Measurements from ENCODE around the gene NAALADL1. TPM values are rescaled to one million over a fixed set of nuclear protein-coding genes. Genes with fewer than 3 reads are reported as not detected.

NAALADL1 gene
- total RNA-seq, 1 donor from 2014 or later, result 8.4 TPM

DNA sequence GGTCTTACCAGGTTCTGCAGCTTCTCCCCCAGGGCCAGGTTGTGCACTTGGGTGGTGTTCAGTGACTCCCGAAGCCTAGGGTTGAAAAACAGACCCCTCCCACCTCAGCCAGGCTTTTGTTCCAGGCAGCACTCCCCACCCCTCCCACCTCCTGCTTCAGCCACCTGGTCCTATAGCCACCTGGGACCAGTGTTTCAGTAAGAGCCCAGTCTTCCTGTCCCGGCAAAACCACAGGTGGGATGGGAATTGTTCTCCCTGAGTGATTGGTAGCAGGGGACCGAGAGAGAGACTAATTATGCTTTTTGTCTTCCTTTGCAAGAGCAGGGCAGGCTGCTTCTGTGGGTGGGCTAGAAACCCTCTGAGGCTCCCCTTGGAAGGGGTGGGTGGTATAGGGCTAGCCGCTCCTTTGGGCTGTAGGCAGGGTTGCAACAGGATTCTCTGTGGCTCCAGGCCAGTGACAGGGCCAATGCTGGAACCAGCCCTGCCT lies 8.5 kb upstream of the NAALADL1 start:
- Histone ChIP-seq H3K36me3 (ENCODE audit: control insufficient read depth in 3 of 3, insufficient read depth in 3 of 3, low read length in 3 of 3) (no peaks in the 10 kb centered on the region), H3K4me1 (ENCODE audit: control insufficient read depth in 3 of 3, insufficient read depth in 3 of 3, low read length in 3 of 3) (no peaks in the 10 kb centered on the region), H3K4me3 (ENCODE audit: low read length in 3 of 3) (no peak overlapping the region), H3K9me3 (ENCODE audit: control insufficient read depth in 3 of 3, low read length in 3 of 3) (no peaks in the 10 kb centered on the region), H3K27me3 (ENCODE audit: control insufficient read depth in 3 of 3, insufficient read depth in 3 of 3, low read length in 3 of 3) (no peaks in the 10 kb centered on the region), H3K27ac (ENCODE audit: low read depth, low read length) (no peak overlapping the region), H3K9ac (ENCODE audit: low read depth in 1 of 3, low read length in 3 of 3) (no peak overlapping the region)

DNA sequence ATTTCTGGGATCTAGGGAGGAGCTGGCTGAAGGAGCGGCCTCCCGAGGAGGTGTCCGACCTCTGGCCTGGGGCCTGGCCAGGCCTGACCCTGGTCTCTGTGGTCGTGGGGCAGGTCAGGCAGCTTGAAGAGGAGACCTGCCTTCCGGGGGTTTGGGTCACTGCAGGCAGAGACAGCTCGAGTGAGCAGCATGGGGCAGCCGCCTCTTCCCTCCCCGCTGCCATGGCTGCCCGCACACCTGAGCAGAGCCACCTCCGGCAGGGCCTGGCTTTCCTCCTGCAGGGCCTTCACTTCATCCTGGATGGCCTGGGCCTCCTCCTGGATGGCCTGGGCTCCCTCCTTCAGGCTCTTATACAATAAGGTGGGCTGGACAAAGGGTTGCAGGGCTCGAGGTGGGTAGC lies 8.0 kb upstream of the NAALADL1 start:
- no peak overlapping the region for H3K9ac ChIP-seq (ENCODE audit: low read depth in 1 of 3, low read length in 3 of 3)
- no peak overlapping the region for H3K27ac ChIP-seq (ENCODE audit: low read depth, low read length)
- no peaks in the 10 kb centered on the region for H3K36me3 ChIP-seq (ENCODE audit: control insufficient read depth in 3 of 3, insufficient read depth in 3 of 3, low read length in 3 of 3)

DNA sequence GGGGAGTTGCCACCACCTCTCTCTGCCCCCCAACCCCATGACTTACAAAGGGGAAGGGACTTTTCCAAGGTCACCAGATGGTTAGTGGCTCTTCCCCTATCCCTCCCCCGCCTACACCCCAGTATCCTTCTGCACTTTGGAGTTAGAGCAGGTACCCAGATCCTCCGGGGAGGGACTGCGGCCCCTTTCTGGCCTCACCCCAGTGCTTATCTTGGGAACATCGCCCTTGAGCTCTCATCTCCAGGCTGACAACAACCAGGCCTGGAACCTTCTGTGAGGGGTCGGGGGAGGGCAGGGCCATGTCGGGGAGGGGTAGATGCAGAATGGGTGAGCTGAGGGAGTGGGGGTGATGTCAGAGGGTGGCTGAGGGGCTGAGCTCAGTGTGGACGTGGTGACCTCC lies 7.5 kb upstream of the NAALADL1 start:
- no peak overlapping the region for H3K4me3 ChIP-seq (ENCODE audit: low read length in 3 of 3)

More for the DNA sequence above, 8.0 kb upstream of the NAALADL1 start:
- Histone ChIP-seq H3K4me3 (ENCODE audit: low read length in 3 of 3) (no peak overlapping the region), H3K4me1 (ENCODE audit: control insufficient read depth in 3 of 3, insufficient read depth in 3 of 3, low read length in 3 of 3) (no peaks in the 10 kb centered on the region), H3K9me3 (ENCODE audit: control insufficient read depth in 3 of 3, low read length in 3 of 3) (no peaks in the 10 kb centered on the region), H3K27me3 (ENCODE audit: control insufficient read depth in 3 of 3, insufficient read depth in 3 of 3, low read length in 3 of 3) (no peaks in the 10 kb centered on the region)

DNA sequence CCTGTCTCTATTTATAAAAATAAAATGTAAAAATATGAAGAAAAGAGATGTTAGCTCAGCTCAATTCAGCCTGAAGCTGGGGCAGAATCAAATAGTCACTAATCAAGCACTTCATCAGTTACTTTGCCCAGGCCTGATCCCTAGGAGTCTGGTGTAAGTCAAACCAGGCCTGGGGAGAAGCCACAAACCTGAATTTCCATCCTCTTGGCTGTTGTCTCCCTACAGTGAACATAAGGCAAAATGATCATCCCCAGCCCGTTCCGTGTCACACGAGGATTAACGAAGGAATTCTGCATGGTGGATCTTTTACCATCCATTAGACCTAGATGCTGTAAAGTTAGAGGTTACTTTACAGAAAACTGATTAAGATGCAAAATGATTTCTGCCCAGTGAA lies 6.5 kb upstream of the NAALADL1 start:
- Histone ChIP-seq H3K36me3 (ENCODE audit: control insufficient read depth in 3 of 3, insufficient read depth in 3 of 3, low read length in 3 of 3) (no peaks in the 10 kb centered on the region), H3K4me3 (ENCODE audit: low read length in 3 of 3) (no peak overlapping the region), H3K9me3 (ENCODE audit: control insufficient read depth in 3 of 3, low read length in 3 of 3) (no peaks in the 10 kb centered on the region), H3K27me3 (ENCODE audit: control insufficient read depth in 3 of 3, insufficient read depth in 3 of 3, low read length in 3 of 3) (no peaks in the 10 kb centered on the region), H3K9ac (ENCODE audit: low read depth in 1 of 3, low read length in 3 of 3) (no peak overlapping the region), H3K4me1 (ENCODE audit: control insufficient read depth in 3 of 3, insufficient read depth in 3 of 3, low read length in 3 of 3) (no peaks in the 10 kb centered on the region), H3K27ac (ENCODE audit: low read depth, low read length) (no peak overlapping the region)

More for the DNA sequence above, 7.5 kb upstream of the NAALADL1 start:
- no peak overlapping the region for H3K27ac ChIP-seq (ENCODE audit: low read depth, low read length)
- no peaks in the 10 kb centered on the region for H3K9me3 ChIP-seq (ENCODE audit: control insufficient read depth in 3 of 3, low read length in 3 of 3)
- H3K27me3 ChIP-seq (ENCODE audit: control insufficient read depth in 3 of 3, insufficient read depth in 3 of 3, low read length in 3 of 3), result no peaks in the 10 kb centered on the region
- no peaks in the 10 kb centered on the region for H3K36me3 ChIP-seq (ENCODE audit: control insufficient read depth in 3 of 3, insufficient read depth in 3 of 3, low read length in 3 of 3)
- no peak overlapping the region for H3K9ac ChIP-seq (ENCODE audit: low read depth in 1 of 3, low read length in 3 of 3)
- no peaks in the 10 kb centered on the region for H3K4me1 ChIP-seq (ENCODE audit: control insufficient read depth in 3 of 3, insufficient read depth in 3 of 3, low read length in 3 of 3)

DNA sequence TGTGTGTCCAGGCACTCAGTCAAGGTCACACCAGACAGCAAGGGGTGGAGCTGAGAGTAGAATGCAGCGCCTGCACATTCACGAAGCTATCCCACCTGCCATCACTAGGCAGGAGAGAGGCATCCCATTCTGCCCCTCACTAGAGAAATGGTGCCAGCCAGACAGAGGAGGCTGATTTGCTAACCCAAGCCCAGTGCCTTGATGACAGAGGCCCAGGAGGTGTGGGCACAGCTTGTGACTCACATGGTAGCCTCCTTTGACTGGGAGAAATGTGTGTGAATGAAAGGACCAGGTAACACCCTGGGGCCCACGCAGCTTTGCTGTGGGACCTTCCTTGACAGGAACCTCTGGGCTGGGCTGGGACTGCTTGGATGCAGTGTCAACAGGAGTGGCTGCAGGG lies 5.2 kb upstream of the NAALADL1 start:
- Histone ChIP-seq H3K4me1 (ENCODE audit: control insufficient read depth in 3 of 3, insufficient read depth in 3 of 3, low read length in 3 of 3) (no peaks in the 10 kb centered on the region), H3K36me3 (ENCODE audit: control insufficient read depth in 3 of 3, insufficient read depth in 3 of 3, low read length in 3 of 3) (no peaks in the 10 kb centered on the region), H3K4me3 (ENCODE audit: low read length in 3 of 3) (no peak overlapping the region), H3K27ac (ENCODE audit: low read depth, low read length) (no peak overlapping the region), H3K27me3 (ENCODE audit: control insufficient read depth in 3 of 3, insufficient read depth in 3 of 3, low read length in 3 of 3) (no peaks in the 10 kb centered on the region), H3K9me3 (ENCODE audit: control insufficient read depth in 3 of 3, low read length in 3 of 3) (no peaks in the 10 kb centered on the region), H3K9ac (ENCODE audit: low read depth in 1 of 3, low read length in 3 of 3) (no peak overlapping the region)

DNA sequence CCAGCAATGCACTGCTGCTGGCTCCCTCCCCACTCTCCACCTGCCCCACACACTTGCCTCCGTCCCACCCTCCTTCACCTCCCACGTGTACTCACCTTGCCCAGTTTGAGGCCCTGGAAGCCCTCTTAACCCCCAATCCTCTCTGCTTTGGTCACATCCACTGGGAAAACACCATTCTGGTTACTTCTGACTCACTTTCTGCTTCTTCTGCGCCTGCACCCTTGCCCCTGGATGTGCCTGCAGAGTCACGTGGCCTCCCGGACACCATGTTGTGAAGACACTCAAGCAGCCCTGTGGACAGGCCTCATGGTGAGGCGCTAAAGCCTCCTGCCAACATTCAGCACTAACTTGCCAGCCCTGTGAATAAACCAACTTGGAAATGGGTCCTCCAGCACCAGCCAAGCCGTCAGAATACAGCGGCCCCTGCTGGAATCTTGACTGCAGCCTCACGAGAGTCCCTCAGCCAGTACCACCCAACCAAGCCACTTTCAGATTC lies 2.6 kb upstream of the NAALADL1 start:
- no peaks in the 10 kb centered on the region for H3K9me3 ChIP-seq (ENCODE audit: control insufficient read depth in 3 of 3, low read length in 3 of 3)
- no peak overlapping the region for H3K4me3 ChIP-seq (ENCODE audit: low read length in 3 of 3)
- no peak overlapping the region for H3K9ac ChIP-seq (ENCODE audit: low read depth in 1 of 3, low read length in 3 of 3)
- no peaks in the 10 kb centered on the region for H3K4me1 ChIP-seq (ENCODE audit: control insufficient read depth in 3 of 3, insufficient read depth in 3 of 3, low read length in 3 of 3)
- H3K36me3 ChIP-seq (ENCODE audit: control insufficient read depth in 3 of 3, insufficient read depth in 3 of 3, low read length in 3 of 3), result no peaks in the 10 kb centered on the region
- H3K27me3 ChIP-seq (ENCODE audit: control insufficient read depth in 3 of 3, insufficient read depth in 3 of 3, low read length in 3 of 3), result no peaks in the 10 kb centered on the region
- H3K27ac ChIP-seq (ENCODE audit: low read depth, low read length), result no peak overlapping the region

DNA sequence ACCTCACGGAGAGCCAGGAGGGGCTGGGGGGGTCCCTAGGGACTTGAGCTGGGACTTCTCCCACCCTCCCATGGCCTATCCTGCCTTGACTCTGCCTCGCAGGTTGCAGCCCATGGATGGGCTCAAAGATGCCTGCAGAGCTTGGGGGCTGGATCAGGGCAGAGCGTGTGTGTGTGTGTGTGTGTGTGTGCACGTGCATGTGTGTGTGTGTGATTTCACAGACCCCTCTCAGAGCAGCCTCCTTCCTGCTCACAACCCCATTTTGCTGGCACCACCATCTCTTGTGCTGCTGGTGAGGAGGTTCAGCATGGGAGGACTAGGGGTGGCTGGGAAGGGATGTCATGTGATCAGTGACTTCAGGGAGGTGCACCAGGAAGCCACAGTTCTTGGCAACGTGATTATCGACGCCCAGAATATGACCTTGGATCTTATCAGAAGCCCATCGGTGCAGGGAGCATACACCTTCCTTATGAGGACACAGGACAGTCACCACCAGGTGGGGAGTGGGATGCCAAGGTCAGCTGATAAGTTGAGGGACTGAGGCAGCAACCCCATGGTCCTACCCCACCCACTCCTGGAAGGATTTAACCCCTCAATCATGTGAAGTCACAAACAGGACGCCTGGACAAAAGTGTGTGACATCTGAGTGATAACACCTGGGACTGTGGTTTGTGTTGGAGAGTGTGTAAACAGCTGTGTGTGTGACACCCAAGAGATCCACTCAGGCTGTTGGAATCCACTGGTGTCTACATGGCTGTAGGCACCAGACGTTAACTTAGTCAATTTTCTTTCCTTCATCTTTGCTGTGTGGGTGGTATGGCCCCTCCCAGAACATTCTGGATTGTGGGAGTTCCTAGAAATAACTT lies 1.8 kb upstream of the NAALADL1 start:
- Histone ChIP-seq H3K4me1 (ENCODE audit: control insufficient read depth in 3 of 3, insufficient read depth in 3 of 3, low read length in 3 of 3) (no peaks in the 10 kb centered on the region), H3K27me3 (ENCODE audit: control insufficient read depth in 3 of 3, insufficient read depth in 3 of 3, low read length in 3 of 3) (no peaks in the 10 kb centered on the region), H3K4me3 (ENCODE audit: low read length in 3 of 3) (no peak overlapping the region), H3K9ac (ENCODE audit: low read depth in 1 of 3, low read length in 3 of 3) (no peak overlapping the region), H3K27ac (ENCODE audit: low read depth, low read length) (no peak overlapping the region), H3K9me3 (ENCODE audit: control insufficient read depth in 3 of 3, low read length in 3 of 3) (no peaks in the 10 kb centered on the region), H3K36me3 (ENCODE audit: control insufficient read depth in 3 of 3, insufficient read depth in 3 of 3, low read length in 3 of 3) (no peaks in the 10 kb centered on the region)

DNA sequence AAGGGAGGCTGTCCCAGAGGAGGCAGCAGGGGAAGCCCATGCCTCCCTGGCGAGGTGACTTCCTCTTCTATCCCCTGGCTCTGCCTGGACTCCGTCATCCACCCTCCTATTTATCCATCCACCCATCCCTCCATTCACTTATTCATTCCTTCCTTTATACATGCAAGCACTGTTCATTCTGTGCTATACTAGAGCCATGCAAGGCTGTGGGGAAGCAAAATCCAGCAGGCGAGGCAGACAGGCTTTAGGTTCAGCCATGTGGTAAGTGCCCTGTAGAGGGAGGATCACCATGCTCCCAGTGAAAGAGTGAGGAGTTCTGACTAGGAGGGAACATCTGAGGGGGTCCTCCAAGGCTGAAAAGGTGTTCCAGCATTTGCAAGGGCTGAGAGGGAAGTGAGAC lies 1.2 kb upstream of the NAALADL1 start:
- Histone ChIP-seq H3K27ac (ENCODE audit: low read depth, low read length) (no peak overlapping the region), H3K9ac (ENCODE audit: low read depth in 1 of 3, low read length in 3 of 3) (no peak overlapping the region), H3K36me3 (ENCODE audit: control insufficient read depth in 3 of 3, insufficient read depth in 3 of 3, low read length in 3 of 3) (no peaks in the 10 kb centered on the region), H3K4me1 (ENCODE audit: control insufficient read depth in 3 of 3, insufficient read depth in 3 of 3, low read length in 3 of 3) (no peaks in the 10 kb centered on the region), H3K27me3 (ENCODE audit: control insufficient read depth in 3 of 3, insufficient read depth in 3 of 3, low read length in 3 of 3) (no peaks in the 10 kb centered on the region), H3K4me3 (ENCODE audit: low read length in 3 of 3) (no peak overlapping the region), H3K9me3 (ENCODE audit: control insufficient read depth in 3 of 3, low read length in 3 of 3) (no peaks in the 10 kb centered on the region)

DNA sequence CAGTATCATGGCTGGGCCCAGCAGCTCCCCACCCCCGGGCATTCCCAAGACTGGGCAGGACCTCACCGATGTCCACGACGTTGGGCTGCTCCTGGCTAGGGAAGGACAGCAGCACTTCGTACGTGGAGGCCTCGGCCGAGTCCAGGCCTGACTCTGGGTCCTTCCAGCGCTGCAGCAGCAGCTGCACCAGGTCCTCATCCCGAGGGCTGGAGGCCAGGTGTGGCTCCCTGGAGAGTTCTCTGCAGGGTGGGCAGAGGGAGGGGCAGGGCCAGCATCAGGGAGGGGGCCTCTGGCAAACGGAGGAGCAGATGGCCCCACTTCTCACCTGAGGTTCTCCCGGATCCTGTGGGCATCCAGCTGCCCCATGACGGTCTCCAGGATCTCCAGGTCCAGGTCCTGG lies 341 bp downstream of the NAALADL1 start:
- Histone ChIP-seq H3K27me3 (ENCODE audit: control insufficient read depth in 3 of 3, insufficient read depth in 3 of 3, low read length in 3 of 3) (peaks cover 0 to 5% (median 2%) of the 10 kb centered on the region in 3 donors), H3K9ac (ENCODE audit: low read depth in 1 of 3, low read length in 3 of 3) (no peak overlapping the region), H3K9me3 (ENCODE audit: control insufficient read depth in 3 of 3, low read length in 3 of 3) (no peaks in the 10 kb centered on the region), H3K4me3 (ENCODE audit: low read length in 3 of 3) (no peak overlapping the region), H3K27ac (ENCODE audit: low read depth, low read length) (no peak overlapping the region), H3K36me3 (ENCODE audit: control insufficient read depth in 3 of 3, insufficient read depth in 3 of 3, low read length in 3 of 3) (no peaks in the 10 kb centered on the region), H3K4me1 (ENCODE audit: control insufficient read depth in 3 of 3, insufficient read depth in 3 of 3, low read length in 3 of 3) (no peaks in the 10 kb centered on the region)

DNA sequence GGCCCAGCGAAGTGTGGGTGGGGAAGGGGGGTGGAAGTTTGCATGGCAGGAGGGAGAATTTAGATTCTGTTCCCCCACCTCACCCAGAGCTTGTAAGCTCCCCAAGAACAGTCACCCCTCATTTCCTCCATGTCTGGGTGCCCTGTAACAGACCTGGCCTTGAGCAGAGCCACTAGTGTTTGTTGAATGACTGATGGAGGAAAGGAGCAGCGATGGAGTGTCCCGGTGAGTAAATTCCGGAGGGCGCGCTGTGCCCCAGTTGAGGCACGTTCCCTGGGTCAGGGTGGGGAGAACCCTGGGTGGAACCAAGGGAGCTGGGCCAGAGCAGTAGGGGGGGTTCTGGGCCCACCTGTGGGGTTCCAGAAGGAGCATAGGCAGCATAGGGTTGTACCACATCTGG lies 827 bp downstream of the NAALADL1 start:
- Histone ChIP-seq H3K4me3 (ENCODE audit: low read length in 3 of 3) (no peak overlapping the region), H3K27ac (ENCODE audit: low read depth, low read length) (no peak overlapping the region), H3K4me1 (ENCODE audit: control insufficient read depth in 3 of 3, insufficient read depth in 3 of 3, low read length in 3 of 3) (no peaks in the 10 kb centered on the region), H3K9ac (ENCODE audit: low read depth in 1 of 3, low read length in 3 of 3) (no peak overlapping the region), H3K9me3 (ENCODE audit: control insufficient read depth in 3 of 3, low read length in 3 of 3) (no peaks in the 10 kb centered on the region), H3K27me3 (ENCODE audit: control insufficient read depth in 3 of 3, insufficient read depth in 3 of 3, low read length in 3 of 3) (peaks cover 0 to 8% (median 7%) of the 10 kb centered on the region in 3 donors), H3K36me3 (ENCODE audit: control insufficient read depth in 3 of 3, insufficient read depth in 3 of 3, low read length in 3 of 3) (no peaks in the 10 kb centered on the region)
